A549 treated with RU486 at 1 μM for 4 hours (cell line): Measurements from ENCODE around the gene BATF. TPM values are rescaled to one million over a fixed set of nuclear protein-coding genes. Genes with fewer than 3 reads are reported as not detected.

Experiments used
- total RNA-seq: library from RNA; stranded (reverse); fragments of 200-300 nt; extraction: Qiagen RNA extraction; gene quantifications from 5 replicates; pipeline ENCODE4 v1.2.3, GENCODE V29; 2022; ENCODE audit warnings: low read depth

The BATF gene, protein sequence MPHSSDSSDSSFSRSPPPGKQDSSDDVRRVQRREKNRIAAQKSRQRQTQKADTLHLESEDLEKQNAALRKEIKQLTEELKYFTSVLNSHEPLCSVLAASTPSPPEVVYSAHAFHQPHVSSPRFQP
- 0.22 TPM in 1 of 5 replicates, not detected in the others for total RNA-seq

DNA sequence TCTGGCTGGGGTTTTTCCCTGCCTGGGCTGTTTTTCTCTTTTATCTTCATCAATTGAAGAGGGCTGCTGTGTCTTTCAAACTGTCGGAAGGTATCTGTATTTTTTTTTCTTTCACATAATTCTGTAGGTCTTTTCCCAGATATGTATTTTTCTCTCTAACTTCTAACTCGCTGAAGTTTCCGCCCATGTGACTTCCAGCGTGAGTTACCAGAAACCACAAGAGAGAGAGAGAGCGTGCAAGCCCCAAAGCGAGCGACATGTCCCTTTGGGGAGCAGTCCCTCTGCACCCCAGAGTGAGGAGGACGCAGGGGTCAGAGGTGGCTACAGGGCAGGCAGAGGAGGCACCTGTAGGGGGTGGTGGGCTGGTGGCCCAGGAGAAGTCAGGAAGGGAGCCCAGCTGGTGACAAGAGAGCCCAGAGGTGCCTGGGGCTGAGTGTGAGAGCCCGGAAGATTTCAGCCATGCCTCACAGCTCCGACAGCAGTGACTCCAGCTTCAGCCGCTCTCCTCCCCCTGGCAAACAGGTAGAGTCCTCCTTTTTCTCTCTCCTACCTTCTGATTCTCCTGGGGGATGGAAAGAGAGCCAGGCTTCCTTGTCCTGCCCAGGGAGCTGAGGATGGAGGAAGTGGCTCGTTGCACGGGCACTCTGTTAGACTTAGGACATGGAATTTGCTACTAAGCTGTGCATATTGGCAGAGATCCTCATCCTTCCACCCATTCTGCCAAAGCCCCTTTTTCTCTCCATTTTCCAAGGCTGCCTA is at the start of gene BATF:
Gene BATF (plus strand): TSS at position 246 of the 759 bp plus-strand sequence. CDS start 214 bp downstream, at position 460.

DNA sequence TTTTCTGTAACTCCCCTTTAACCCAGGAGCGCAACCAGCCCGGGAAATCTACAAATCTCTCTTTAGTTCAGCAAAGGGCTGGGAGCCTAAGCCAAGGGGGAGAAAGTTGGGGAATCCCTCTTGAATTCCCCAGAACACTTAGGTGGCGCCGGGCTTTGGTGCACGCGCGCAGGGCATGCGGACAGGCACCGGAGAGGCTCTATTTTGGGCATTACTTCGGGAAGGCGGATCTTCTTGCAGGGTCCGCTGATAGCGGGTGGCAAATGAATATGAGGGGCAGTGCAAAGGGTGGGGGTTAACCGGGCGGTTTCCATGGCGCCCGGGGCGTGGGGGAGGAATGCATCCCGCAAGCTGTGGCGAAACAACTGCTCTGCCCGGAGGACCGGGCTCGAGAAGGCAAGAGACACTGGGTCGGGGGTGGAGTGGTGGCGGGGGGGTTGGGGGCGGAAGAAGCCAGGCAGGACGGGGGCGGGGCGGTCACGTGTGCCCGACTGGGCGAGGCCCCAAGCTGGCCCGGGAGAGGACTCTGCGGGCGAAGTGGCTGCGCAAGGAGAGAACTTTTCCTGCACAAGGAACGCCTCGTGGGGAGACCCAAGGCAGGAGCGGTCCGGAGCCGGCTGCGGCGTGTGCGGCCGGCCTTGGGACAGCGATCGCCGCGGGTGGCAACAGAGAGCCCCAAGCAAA is 56.0 kb downstream of the BATF start, which contains the start of gene FLVCR2:
Gene FLVCR2 (plus strand): TSS at position 519 of the 684 bp plus-strand sequence. CDS start 353 bp downstream, outside the sequence.

Other genes starting within 250 kb of the BATF start
- gene FOS, start 243.6 kb upstream of the BATF start, total RNA-seq, result 7.3 to 10.0 TPM (median 8.4 TPM) in 5 replicates
- 17.2 to 28.4 TPM (median 27.7 TPM) in 5 replicates for gene JDP2, start 94.4 kb upstream of the BATF start, total RNA-seq
- gene FLVCR2, start 56.2 kb downstream of the BATF start, total RNA-seq, result 2.7 to 3.9 TPM (median 3.3 TPM) in 5 replicates
- gene ERG28, start 138.4 kb downstream of the BATF start, total RNA-seq, result 12.6 to 15.9 TPM (median 15.7 TPM) in 5 replicates
- gene TTLL5, start 138.8 kb downstream of the BATF start, total RNA-seq, result 12.1 to 14.0 TPM (median 13.3 TPM) in 5 replicates